ENCODE measurements around the gene ANKRD65.

GRCh38 chr1:1394116-1394515 is 27.0 kb downstream of the ANKRD65 start:
- no peak for TF ChIP-seq CTCF (IDR thresholded peaks at IDR 0.05)
- no peak for TF ChIP-seq POLR2A (IDR thresholded peaks at IDR 0.05)
